Stimulated activated CD8-positive, alpha-beta memory T cell treated with anti-CD3 and anti-CD28 coated beads, Interleukin-12 subunit alpha, Interleukin-12 subunit beta, amount 100 ng/mL, for 1 hour (primary cell): Measurements from ENCODE around the gene DTYMK.
A peak's percentile ranks its signal among the peaks of the same experiment; 100 is the strongest.

Experiments
- DNase-seq: peaks from one replicate; pipeline ENCODE4 v3.0.0-alpha.2; 2020; ENCODE audit warnings: low read depth

The DTYMK gene

GRCh38 chr2:241649404-241649803 is 37.2 kb downstream of the DTYMK start:
- DNase-seq = no peak

GRCh38 chr2:241648453-241648852 is 38.2 kb downstream of the DTYMK start:
- no peak for DNase-seq

DNA sequence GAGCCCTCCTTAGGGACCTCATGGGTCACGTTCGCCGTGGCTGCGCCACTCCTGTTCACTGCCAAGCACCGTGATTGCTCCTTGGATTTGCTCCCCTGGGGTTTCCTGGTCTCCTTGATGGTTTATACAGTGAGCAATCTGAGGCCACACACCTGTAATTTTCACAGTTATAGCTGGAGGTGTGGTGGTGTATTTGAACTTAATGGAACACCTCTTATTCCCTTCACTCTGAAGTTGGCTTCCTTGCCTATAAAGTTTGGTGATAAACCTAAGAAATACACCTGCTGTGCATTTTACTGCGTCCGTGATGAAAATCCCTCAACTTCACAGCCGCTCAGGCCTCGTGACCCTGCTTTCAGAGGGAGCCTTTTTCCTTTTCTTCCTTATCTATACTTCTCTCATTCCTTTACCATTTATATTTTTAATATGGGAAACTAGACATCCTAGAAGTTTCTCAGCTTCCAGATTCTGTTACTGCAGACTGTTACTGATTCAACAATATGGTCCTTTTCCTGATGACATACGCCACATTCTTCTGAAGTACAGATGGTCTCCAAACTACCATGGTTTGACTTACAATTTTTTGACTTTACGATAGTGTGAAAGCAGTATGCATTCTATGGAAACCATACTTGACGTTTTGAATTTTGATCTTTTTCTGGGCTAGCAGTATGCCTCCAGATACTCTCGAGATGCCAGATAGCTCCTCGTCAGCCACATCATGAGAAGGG is 40.5 kb downstream of the DTYMK start:
- DNase-seq = no peak

DNA sequence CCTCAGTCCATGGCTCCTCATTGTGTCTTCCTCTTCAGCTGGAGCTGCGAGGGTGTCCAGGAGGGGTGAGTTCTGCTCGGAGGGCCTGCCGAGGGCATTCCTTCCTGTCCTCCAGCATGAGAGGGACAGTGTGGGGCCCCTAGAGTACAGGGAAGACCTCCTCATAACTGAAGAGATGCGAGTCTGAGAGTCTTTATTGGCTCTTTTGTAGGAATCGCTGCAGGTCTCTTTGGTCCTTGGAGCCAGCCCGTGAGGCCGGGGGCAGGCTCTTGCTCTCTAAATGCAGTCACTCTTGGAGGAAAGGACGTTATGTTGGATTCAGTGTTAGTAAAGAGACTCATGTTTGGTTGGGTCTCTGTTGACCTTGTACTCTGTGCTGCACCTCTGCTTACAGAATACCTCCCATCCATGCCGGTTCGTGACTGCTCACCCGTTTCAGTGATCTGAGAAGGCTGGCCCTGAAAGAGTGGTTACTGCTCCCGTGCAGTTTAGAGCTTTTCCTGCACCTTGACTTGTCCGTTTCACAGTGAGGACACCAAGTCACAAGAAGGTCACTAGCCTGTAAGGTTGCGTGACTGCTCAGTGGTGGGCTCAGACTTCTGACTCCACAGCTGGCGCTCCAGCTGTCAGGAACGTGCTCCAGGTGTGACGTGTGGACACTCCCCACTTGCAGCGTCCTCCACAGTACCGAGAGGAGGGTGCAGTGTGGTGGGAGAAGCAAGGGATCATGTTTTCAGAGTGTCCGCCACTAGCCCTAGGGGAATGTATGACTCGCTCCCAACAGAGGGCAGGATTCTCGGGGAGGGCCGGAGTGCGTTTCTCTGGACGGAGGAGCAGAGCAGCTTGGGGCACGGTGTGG is 41.3 kb downstream of the DTYMK start:
- no peak for DNase-seq

DNA sequence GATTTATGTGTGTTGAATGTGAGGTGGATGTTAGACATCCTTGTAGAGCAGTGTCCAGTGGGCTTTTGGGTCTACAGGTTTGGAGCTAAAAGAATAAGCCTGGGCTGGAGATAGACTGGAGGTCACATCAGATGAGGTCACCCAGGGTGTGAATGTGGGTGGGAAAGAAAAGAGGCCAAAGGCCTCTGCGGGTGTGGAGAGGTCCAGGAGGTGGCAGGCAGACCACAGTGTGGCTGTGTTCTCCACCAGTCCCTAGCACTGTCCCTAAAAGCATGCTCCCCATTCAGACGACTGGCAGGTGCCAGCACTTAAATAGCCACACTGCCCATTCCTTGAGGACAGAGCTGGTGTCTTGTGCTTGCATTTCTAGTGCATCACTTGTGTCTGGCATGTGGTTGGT is 45.0 kb downstream of the DTYMK start:
- DNase-seq = no peak

GRCh38 chr2:241640165-241640795 is 46.3 kb downstream of the DTYMK start:
- no peak for DNase-seq

- no peak for DNase-seq
Measured at GRCh38 chr2:241639385-241639784, 47.2 kb downstream of the DTYMK start.

GRCh38 chr2:241638940-241639339 is 47.7 kb downstream of the DTYMK start:
- DNase-seq = no peak

DNA sequence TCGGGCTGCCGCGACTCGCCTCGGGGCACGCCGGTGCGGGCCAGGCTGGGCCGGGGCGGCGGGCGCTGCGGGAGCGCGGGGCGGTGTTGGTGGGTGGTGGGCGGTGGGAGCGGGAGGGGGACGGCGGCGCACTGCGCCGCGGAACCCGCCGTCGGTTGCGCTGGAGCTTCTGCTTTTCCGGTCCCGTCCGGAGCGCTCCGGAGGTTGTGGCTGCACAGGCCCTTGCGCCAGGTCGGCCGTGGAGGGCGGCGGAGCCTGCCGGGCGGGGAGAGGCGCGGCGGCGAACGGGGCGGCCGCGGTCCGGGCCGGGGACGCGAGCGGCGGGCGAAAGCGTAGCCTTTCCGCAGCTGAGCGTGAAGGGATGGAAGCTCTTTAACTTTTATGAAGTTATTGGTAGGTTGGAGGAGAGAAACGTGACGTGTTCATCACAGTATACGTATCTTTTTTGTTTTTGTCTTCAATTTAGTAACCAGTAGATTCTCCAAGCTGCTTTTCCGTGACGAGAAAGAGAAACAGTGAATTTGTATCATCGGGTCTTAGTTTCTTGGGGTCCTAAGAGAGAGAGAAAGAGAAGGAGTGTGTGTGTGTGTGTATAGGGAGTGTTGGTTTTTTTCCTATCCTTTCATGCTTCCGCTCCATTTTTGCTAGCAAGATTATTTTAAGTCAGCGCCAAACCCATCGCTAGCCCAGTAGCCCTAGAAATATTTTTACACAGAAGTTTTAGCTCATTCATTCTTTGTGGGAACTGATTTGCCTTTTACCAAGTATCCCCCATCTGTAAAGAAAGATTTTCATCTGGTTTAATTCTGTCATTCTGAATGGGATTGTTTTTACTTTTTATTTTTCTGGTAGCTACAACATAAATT is 48.6 kb downstream of the DTYMK start:
- DNase-seq = no peak

DNA sequence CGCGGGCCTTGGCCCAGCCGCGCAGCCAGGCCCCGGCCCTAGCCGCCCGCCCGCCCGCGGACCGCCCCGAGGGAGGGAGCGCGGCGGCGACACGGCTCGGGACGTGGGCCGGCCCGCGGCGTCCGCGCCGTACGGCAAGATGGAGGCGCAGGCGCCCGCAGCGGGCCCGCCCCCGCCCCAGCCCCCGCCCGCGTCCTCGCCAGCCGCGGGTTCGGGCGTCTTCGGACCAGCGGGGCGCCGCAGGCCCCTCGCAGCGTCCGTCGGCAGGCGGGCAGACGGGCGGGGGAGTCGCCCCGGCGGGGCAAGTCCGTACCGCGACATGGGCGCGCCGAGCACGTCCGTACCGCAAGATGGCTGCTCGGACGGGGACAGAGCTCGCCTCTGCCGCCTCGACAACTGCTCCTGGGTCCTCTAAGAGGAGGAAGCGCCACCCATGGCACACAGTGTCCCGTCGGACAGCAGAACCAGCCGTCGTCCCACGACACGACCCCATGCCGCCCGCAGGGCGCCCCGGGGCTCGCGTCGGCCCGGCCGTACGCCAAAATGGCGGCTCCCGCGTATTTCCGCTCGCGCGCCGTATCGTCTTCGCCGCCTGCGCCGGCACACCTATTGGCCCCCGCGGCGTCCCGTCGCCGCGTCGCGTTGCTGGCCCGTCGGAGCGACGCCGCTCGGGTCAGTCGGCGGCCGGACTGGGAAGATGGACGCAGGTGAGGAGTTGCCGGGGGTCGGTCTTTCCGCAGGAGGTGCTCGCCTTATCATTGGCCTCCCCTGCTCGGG is 49.4 kb downstream of the DTYMK start, which contains the start of the genes ATG4B and THAP4:
Gene ATG4B (plus strand): TSS at position 676 of the 777 bp plus-strand sequence. CDS start 22 bp downstream, at position 698.
Gene THAP4 (minus strand): TSS at position 141 of the 777 bp plus-strand sequence. CDS start 141 bp downstream, outside the sequence.
- DNase-seq = peak; percentile 53

DNA sequence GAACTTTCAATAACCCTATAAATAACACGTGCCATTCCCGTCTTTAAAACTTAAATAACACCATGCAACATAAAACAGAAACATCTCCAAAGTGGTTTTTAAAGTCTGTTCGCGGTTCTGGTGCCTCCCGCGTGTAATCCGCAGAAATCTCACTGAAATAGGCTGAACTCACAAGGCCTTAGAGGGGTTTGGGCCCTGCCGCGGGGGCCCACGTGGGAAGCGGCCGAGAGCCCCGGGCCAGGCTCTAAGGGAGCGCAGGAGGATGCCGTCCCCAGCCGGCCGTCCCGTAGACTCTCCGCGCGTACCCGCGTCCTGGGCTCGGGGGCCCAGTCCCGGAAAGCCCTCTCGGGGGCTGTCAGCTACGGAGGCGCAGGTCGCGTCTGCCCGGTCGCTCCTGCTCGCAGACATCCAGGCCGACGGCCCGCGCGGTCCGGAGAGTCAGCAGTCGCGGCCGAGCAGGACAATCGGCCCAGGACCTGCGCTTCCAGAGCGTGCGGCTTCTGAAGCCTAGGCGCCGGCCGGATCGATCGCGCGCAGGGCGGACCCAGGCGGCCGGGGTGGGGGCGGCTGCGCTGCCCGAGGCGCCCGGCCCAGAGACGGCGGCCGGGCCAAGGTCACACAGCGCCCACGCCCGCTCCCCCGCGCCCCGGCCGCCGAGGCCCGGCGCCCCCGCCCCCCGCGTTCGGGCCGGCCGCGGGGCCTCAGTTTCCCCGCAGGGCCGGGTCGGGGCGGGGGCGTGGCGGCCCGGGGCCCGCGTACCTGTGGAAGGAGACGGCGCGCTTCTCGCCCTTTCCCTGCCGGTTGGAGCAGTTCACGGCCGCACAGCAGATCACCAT is 50.2 kb downstream of the DTYMK start:
- no peak for DNase-seq

DNA sequence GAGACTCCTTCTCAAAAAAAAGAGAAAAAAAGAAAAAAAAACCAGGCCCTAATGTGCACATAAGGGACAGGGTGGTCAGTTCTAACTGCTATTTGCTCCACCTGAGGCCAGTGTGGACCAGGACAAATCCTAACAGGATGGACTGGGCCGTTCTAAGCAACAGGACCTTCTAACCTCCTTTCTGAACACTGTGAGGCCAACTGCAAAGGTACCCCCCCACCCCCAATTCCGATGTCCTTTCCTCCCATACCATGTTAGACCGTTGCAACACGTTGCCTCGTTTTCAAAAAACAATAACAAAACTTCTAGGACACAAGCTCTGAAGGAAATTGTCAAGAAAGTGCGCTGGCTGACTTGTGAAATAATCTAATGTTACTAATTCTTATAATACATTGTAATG is 50.9 kb downstream of the DTYMK start:
- no peak for DNase-seq

DNA sequence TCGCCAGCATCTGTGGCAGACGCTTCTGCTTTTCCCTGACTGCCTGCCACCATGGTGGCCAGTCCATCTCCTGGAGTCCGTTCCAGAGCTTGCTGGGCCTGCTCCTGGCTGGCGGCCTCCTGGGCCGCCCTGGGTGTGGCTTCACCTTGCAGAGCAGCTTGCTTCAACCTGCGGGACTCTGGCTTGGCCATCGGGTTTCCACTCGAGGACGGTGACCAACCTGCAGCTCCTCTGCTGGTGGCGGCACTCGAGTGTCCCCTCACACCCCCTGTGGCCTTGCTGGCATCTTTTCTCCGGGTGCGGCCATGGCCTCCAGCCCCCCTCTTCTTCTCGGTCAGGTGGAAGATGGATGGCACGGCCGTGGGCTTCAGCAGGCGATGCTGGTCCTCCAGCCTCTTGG is 53.1 kb downstream of the DTYMK start:
- DNase-seq = no peak

DNA sequence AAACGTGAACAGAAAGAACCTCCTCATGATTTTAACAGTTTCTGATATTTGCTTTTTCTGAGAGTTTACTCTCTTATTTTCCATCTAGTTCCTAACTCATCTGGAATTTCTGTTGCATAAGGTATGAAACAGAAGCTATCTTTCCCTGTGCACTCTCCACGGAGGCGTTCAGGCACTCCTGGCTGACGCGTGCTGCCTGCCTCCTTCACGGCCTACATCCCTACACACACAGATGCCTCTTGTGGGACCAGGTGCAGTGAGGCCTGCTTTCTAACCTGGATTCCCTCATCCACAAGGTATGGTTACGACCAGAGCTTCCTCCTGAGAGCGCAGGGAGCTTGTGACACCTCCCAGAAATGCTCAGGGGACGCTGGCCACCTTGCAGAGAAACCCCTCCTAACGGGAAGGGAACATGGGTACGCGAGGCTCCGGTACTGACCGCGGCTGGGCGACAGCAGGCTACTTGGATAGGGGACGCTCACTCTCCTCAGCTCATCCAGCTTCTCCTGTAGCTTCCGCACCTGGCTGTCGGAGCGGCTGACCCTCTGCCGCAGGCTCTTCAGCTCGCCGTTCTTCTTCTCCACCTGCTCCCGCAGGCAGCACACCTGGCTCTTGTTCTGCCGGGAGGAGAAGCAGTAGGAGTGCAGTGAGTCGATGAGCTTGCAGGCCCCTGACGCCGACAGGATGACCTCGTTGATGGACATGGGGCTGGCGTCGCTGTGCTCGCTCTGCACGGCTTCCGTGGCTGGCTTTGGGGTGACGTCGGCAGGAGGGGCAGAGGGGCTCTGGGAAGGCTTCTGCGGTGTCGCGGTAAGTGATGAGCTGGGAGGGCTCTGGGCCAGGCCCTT is 53.9 kb downstream of the DTYMK start:
- no peak for DNase-seq

- no peak for DNase-seq
Measured at GRCh38 chr2:241629762-241630435, 56.7 kb downstream of the DTYMK start.

DNA sequence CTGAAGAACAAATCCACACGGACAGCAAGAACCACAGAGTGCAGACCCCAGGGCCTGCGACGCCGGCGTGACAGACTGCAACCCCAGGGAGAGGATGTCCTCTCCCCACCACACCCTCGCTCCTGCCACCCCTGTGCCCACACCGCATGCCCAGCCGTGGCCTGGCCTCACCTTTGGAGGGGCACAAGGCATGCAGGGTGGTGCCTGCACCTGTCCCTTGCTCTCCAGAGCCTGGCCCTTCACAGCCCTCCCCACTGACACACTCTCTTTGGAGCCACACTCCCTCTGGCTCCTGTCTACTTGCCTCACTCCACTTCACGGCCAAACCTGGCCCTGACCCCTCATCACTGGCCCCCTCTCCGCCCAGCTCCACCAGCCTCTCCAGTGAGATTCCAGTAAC is 58.9 kb downstream of the DTYMK start:
- no peak for DNase-seq
